ENCODE data around the gene RITA1. TPM values are rescaled to one million over a fixed set of nuclear protein-coding genes. Genes with fewer than 3 reads are reported as not detected.

Gene RITA1
- total RNA-seq, 2 experiments from 2014 or later = 14.0 to 16.1 TPM

DNA sequence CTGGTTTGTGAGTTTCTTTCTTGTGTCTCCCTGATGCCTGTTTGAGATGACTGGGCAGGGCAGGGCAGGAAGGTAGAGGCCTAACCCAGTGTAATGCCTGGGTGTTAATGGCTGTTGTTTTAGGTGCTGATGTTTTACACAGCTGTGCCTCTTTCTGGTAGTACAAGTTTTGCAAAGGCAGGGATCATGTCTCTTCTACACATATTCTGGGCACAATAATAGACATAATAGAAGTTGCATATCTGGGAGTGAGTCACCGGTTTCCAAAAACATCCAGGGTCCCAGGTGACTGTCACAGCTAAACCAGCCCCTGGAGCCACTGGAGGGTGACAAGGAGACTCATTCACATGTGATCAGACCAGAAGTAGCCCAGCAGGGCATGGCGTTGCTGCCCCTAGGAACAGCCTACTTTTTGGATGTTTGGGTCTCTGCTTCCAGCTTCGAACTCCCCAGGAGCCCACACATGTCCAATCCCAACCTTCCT is 53.8 kb downstream of the RITA1 start:
- Mint-ChIP-seq H3K27ac (no peak overlapping the region), H3K9me3 (no peaks in the 10 kb centered on the region), H3K4me3 (no peak overlapping the region), H3K27me3 (ENCODE audit: low read depth) (no peaks in the 10 kb centered on the region), H3K36me3 (ENCODE audit: low read depth) (peaks cover 26% of the 10 kb centered on the region), H3K4me1 (ENCODE audit: low read depth) (peaks cover 29% of the 10 kb centered on the region)
- CTCF ChIA-PET = interaction anchor here (0.8 to 1.4 kb wide), 2 partner anchors 15 to 247 kb away, joined by 3 read pairs; no protein-coding TSS in a partner anchor
- intact Hi-C loops (cut with micrococcal nuclease) = no loop called here
- DNase-seq = no peak

DNA sequence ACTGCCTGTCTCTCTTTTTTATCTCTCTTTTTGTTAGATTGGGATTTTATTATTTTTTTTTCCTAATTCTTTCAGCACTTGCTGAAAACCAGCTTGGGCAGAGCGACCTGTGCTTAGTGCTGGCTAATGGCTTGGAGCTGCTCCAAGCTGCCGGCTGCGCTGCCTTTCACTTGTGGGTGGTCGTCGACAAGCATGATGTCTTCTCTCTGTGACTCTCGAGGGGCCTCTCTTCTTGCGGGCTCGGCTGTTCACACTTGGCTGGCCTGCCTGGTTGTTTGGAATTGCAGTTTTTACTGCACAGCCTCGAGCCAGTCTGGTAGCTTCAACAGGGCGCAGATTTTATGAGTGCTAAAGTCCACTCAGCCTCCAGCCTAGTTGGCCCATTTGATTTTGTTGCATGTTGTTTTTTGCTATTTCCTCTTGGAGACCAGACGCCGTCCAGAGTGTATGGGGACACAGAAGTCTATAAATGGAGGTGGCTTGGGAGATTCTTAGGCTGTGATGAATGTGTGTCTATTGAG is 54.4 kb downstream of the RITA1 start:
- Mint-ChIP-seq H3K9me3 (no peaks in the 10 kb centered on the region), H3K27ac (no peak overlapping the region), H3K27me3 (ENCODE audit: low read depth) (no peaks in the 10 kb centered on the region), H3K36me3 (ENCODE audit: low read depth) (peaks cover 29% of the 10 kb centered on the region), H3K4me1 (ENCODE audit: low read depth) (peaks cover 33% of the 10 kb centered on the region), H3K4me3 (no peak overlapping the region)
- intact Hi-C loops (cut with micrococcal nuclease) = no loop called here
- no peak for DNase-seq
- CTCF ChIA-PET = interaction anchor here (1.4 kb wide), 1 partner anchor 15 kb away, joined by 3 read pairs; no protein-coding TSS in a partner anchor

DNA sequence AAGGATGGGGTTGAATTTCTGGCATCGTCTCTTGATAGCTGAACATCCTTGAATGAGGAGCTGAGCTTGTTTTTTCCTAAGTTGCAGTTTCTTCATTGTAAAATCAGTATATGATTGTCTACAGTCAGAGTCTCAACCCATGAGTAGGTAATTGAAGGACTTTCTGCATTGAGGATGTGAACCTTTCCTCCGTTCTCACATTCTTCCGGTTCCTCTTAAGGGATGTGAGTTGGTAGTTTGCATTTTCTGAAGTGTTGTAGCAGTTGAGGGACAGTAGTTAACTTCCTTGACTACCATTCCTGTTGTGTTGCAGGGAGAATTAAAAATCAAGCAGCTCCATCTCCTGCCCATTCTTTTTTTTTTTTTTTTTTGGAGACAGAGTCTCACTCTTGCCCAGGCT is 54.9 kb downstream of the RITA1 start:
- H3K27ac Mint-ChIP-seq = no peak overlapping the region
- H3K9me3 Mint-ChIP-seq = no peaks in the 10 kb centered on the region
- CTCF ChIA-PET = interaction anchor here (0.7 to 1.4 kb wide), 2 partner anchors 16 to 35 kb away, joined by 3 read pairs; no protein-coding TSS in a partner anchor
- no peak overlapping the region for H3K4me3 Mint-ChIP-seq
- peaks cover 30% of the 10 kb centered on the region for H3K36me3 Mint-ChIP-seq (ENCODE audit: low read depth)
- no peaks in the 10 kb centered on the region for H3K27me3 Mint-ChIP-seq (ENCODE audit: low read depth)
- no peak for DNase-seq
- intact Hi-C loops (cut with micrococcal nuclease) = no loop called here
- H3K4me1 Mint-ChIP-seq (ENCODE audit: low read depth) = peaks cover 34% of the 10 kb centered on the region

DNA sequence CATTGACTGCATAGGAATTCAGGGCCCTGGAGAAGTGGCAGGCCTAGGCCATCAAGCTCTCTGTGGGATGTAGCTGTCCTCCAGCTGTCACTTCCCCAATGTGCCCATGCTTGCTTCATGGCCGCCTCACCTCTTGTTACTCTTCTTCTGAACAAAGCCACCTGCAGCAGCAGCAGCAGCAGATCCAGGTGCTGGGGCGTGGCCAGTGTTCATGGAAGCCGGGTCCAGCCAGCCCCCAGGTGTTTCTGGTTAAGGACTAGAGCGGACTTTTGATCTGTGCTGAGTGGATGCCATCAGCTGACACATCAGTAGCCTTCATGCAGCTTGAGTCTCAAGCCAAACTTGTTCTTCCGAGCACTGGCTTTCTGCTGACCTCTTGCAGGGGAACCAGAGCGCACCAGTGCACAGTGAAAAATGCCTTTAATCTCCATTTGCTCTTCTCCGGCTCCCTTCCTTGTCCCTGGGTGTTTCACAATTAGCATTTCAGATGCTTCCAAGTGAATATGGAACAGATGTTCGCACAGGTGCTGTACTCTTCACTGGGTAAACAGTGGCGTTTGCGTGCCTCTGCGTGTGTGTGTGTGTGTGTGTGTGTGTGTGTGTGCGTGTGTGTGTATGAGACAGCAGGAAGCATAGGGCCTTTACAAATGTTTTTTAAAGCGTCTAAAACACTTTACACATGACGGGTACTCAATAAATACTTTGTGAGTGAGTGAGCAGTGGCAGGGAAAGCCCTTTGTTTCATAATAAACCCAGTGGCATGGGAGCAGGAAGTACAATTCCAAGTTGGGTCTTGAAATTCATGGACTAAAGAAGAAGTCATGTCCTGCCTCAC is 55.9 kb downstream of the RITA1 start:
- Mint-ChIP-seq H3K36me3 (ENCODE audit: low read depth) (peaks cover 33% of the 10 kb centered on the region), H3K9me3 (no peaks in the 10 kb centered on the region), H3K4me1 (ENCODE audit: low read depth) (peaks cover 36% of the 10 kb centered on the region), H3K27ac (no peak overlapping the region), H3K27me3 (ENCODE audit: low read depth) (no peaks in the 10 kb centered on the region), H3K4me3 (no peak overlapping the region)
- CTCF ChIA-PET = interaction anchor here (0.5 to 0.7 kb wide), 2 partner anchors 14 to 36 kb away, joined by 3 read pairs; no protein-coding TSS in a partner anchor
- intact Hi-C loops (cut with micrococcal nuclease) = no loop called here
- no peak for DNase-seq

Small RNAs within 50 kb of the gene (microRNA-seq; reads per million reads assigned to microRNA genes)
- 3.3 reads per million for gene MIR7106 (ENCODE audit: borderline microRNAs expressed, borderline replicate concordance)

Other genes with a start within 250 kb of the RITA1 start
- 10 to 100 TPM; 26.1 to 28.0 TPM for gene OAS3, start 247.2 kb upstream of the RITA1 start, total RNA-seq
- gene OAS2, start 207.2 kb upstream of the RITA1 start, total RNA-seq = 100 to 1,000 TPM; 191 to 196 TPM
- 10 to 100 TPM in 1 of 2 experiments, 1 to 10 TPM in 1; 8.3 to 10.7 TPM for gene DTX1, start 129.0 kb upstream of the RITA1 start, total RNA-seq
- gene RASAL1, start 50.0 kb upstream of the RITA1 start, total RNA-seq = 1 to 10 TPM; 2.6 to 3.2 TPM
- 1 to 10 TPM in 1 of 2 experiments, under 1 TPM in 1; 0.57 to 1.3 TPM for gene CFAP73, start 36.0 kb upstream of the RITA1 start, total RNA-seq
- 100 to 1,000 TPM; 114 to 116 TPM for gene DDX54, start 243 bp upstream of the RITA1 start, total RNA-seq
- 10 to 100 TPM; 47.3 to 49.2 TPM for gene TPCN1, start 35.7 kb downstream of the RITA1 start, total RNA-seq
- 10 to 100 TPM; 20.2 to 20.4 TPM for gene SLC8B1, start 149.4 kb downstream of the RITA1 start, total RNA-seq
- gene PLBD2, start 172.9 kb downstream of the RITA1 start, total RNA-seq = 10 to 100 TPM; 13.9 to 14.1 TPM
- not detected for gene SDS, start 218.2 kb downstream of the RITA1 start, total RNA-seq
- gene SDSL, start 236.7 kb downstream of the RITA1 start, total RNA-seq = not detected

All from activated naive CD4-positive, alpha-beta T cell treated with anti-CD3 and anti-CD28 coated beads for 36 hours (primary cell).